ENCODE results near the gene EIF4G1. TPM values are rescaled to one million over a fixed set of nuclear protein-coding genes. Genes with fewer than 3 reads are reported as not detected.
"Not testable (repeated sequence)": the region's sequence is repeated elsewhere in the genome, so short reads cannot be mapped to it uniquely, and the experiment has no call there.

Gene EIF4G1, protein sequence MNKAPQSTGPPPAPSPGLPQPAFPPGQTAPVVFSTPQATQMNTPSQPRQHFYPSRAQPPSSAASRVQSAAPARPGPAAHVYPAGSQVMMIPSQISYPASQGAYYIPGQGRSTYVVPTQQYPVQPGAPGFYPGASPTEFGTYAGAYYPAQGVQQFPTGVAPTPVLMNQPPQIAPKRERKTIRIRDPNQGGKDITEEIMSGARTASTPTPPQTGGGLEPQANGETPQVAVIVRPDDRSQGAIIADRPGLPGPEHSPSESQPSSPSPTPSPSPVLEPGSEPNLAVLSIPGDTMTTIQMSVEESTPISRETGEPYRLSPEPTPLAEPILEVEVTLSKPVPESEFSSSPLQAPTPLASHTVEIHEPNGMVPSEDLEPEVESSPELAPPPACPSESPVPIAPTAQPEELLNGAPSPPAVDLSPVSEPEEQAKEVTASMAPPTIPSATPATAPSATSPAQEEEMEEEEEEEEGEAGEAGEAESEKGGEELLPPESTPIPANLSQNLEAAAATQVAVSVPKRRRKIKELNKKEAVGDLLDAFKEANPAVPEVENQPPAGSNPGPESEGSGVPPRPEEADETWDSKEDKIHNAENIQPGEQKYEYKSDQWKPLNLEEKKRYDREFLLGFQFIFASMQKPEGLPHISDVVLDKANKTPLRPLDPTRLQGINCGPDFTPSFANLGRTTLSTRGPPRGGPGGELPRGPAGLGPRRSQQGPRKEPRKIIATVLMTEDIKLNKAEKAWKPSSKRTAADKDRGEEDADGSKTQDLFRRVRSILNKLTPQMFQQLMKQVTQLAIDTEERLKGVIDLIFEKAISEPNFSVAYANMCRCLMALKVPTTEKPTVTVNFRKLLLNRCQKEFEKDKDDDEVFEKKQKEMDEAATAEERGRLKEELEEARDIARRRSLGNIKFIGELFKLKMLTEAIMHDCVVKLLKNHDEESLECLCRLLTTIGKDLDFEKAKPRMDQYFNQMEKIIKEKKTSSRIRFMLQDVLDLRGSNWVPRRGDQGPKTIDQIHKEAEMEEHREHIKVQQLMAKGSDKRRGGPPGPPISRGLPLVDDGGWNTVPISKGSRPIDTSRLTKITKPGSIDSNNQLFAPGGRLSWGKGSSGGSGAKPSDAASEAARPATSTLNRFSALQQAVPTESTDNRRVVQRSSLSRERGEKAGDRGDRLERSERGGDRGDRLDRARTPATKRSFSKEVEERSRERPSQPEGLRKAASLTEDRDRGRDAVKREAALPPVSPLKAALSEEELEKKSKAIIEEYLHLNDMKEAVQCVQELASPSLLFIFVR (N-terminal part only)
- total RNA-seq (2014; rRNA removed), result 302 and 321 TPM in 2 replicates
- 221 TPM for polyA plus RNA-seq (2012)

DNA sequence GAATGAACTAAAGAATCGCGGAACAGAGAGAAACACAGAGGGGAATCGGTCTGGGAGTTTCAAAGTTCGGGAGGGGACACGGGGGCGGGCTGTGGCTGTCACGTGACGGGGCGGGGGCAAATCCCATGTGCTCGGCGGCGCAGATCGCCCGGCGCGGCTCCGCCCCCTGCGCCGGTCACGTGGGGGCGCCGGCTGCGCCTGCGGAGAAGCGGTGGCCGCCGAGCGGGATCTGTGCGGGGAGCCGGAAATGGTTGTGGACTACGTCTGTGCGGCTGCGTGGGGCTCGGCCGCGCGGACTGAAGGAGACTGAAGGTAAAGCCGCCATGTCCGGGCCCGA lies at the start of gene EIF4G1:
TSS of gene EIF4G1 (plus strand) at position 244 of the 337 bp plus-strand sequence. CDS start 1,191 bp downstream, outside the sequence.
- DNase-seq (ENCODE audit: low read depth), result peak; percentile 90

DNA sequence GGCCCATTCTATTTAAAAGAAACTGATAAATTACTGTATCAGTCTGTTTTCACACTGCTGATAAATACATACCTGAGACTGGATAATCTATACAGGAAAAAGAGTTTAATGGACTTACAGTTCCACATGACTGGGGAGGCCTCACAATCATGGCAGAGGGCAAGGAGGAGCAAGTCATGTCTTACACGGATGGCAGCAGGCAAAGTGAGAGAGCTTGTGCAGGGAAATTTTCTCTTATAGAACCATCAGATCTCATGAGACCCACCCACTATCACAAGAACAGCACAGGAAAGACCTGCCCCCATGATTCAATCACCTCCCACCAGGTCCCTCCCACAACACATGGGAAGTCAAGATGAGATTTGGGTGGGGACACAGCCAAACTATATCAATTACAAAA lies 47.2 kb upstream of the EIF4G1 start:
- not testable (repeated sequence) for DNase-seq (ENCODE audit: low read depth)

DNA sequence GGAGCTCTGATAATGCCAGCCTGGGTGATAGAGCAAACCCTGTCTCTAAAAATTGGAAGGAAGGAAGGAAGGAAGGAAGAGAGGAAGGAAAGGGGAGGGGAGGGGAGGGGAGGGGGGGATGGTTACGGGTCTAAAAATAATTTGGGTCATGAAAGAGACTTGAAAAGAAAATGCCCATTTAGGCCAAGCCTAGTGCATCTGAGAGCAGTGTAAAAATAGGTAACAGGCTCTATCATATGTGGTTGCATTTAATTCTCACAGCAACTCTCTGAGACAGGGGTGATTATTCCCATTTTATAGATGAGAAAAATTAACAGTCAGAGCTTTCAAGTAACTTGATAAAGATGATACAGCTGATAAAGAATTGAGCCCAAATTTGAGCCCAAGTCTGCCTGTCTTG lies 42.1 kb upstream of the EIF4G1 start:
- DNase-seq (ENCODE audit: low read depth), result no peak

DNA sequence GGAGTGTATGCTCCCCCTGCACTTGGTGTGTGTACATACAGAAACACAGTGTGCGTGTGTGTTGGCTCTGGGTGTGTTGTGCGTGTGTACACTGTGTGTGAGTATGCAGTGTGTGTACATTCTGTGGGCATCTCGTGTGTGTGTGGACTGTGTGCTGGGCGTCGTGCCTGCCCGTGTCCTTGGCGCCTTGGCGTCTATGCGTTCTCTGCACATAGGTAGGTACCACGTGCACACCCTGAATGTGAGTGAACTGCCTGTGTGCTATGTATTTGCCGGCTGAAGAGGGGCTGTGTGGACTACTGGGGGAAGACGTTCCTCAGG lies 39.1 kb upstream of the EIF4G1 start:
- no peak for DNase-seq (ENCODE audit: low read depth)

DNA sequence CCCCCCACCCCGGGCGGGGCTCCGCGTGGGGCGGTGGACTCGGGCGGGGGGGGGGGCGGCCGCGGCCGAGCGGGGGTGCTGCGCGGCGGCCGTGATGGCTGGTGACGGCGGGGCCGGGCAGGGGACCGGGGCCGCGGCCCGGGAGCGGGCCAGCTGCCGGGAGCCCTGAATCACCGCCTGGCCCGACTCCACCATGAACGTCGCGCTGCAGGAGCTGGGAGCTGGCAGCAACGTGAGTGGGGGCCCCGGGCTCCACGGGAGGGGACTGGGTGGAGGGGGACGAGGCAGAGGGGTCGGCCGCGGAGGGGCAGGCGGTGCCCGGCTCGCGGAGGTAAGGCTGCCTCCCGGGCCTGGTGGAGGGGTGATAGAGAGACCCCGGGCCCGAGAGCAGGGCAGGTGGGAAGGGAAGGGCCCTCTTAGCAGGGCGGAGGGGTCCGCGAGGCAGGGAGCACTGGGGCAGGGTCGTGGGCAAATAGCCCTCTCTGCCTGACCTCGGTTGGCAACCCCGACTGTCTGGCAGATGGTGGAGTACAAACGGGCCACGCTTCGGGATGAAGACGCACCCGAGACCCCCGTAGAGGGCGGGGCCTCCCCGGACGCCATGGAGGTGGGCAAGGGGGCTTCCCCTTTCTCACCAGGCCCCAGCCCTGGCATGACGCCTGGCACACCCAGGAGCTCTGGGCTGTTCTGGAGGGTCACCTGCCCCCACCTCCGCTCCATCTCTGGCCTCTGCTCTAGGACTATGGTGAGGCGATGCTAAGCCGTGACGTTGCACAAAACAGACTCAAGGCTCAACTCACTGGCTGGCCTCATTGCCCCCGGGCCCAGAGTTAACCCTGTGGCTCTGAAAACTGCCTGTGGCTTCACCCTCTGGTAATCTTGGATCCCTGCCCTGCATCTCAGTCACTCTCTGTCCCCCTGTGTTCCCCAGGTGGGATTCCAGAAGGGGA lies 38.2 kb upstream of the EIF4G1 start, which contains the start of gene ECE2:
TSS of gene ECE2 (plus strand) at position 62 of the 950 bp plus-strand sequence. CDS start at position 194, 132 bp downstream.
- no peak for DNase-seq (ENCODE audit: low read depth)

DNA sequence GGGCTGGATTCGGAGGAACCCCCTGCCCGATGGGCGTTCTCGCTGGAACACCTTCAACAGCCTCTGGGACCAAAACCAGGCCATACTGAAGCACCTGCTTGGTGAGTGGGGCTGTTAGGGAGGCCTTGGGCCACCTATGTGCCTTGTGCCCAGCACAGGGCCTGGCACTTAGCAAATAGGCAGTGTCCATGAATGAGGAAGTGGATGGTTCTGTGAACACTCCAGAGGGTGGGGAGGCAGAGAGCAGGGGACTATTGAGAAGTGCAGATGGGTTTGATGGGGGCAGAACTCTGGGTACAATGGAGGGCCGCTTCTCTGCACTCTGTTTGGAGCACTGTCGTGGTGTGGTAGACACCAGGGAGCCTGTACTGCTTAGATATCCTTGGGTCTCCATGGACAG lies 37.0 kb upstream of the EIF4G1 start:
- no peak for DNase-seq (ENCODE audit: low read depth)

DNA sequence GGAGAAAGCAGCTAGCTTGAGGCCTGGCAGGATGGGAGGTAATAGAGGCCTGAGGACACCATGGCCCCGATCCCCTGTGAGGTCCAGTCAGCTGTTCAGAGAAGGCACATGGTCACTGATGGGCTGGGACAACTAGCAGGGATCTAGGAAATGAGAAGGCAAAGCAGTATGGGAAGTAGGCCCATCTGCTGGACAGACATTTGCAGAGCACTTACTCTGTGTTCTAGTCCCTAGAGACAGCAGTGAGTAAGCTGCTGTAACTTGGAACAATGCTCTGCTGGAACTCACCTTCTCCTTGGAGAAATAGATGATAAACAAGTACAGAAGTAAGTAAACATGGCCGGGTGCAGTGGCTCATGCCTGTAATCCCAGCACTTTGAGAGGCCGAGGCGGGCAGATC lies 31.5 kb upstream of the EIF4G1 start:
- peak; percentile 30 for DNase-seq (ENCODE audit: low read depth)

DNA sequence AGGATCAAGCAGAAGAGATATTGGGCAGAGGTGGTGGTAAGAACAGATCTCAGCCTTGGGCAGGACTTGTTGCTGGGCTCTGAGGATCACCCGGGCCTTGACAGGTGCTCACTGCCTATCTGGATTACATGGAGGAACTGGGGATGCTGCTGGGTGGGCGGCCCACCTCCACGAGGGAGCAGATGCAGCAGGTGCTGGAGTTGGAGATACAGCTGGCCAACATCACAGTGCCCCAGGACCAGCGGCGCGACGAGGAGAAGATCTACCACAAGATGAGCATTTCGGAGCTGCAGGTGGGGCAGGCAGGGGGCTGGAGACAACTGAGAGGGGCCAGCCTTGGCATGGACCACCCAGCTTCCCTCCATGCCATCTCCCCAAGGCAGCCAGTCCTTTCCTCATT lies 30.7 kb upstream of the EIF4G1 start:
- DNase-seq (ENCODE audit: low read depth), result no peak

DNA sequence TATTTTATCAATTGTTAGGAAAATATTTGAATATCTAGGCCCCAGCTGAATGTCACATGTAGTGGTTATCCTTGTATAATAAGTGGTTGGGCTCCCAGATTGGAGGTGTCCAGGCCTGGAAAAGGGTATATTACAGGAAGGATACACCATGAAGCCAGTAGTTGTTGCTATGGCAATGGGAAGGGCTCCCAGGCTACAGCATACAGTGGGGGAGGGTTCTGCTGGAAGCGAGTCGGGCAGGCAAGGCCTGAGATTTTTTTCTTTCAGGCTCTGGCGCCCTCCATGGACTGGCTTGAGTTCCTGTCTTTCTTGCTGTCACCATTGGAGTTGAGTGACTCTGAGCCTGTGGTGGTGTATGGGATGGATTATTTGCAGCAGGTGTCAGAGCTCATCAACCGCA lies 29.7 kb upstream of the EIF4G1 start:
- peak; percentile 66 for DNase-seq (ENCODE audit: low read depth)

DNA sequence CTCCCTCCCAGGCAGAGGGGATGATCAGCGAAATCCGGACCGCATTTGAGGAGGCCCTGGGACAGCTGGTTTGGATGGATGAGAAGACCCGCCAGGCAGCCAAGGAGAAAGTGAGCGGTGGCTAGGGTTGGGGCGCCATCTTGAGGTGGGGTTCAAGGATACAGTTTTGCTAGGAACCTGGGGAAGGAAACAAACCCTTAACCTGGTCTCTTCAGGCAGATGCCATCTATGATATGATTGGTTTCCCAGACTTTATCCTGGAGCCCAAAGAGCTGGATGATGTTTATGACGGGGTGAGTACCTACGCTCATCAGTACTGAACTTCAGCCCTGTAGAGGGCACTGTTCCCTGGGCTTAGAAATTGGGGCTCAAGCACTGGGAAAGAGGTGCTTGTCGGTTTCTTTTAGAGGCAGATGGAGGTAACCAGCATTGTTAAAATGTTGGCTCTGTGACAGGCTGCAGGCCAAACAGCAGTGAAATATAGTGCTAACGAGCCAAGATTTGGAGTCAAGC lies 24.9 kb upstream of the EIF4G1 start:
- peak; percentile 54 for DNase-seq (ENCODE audit: low read depth)

DNA sequence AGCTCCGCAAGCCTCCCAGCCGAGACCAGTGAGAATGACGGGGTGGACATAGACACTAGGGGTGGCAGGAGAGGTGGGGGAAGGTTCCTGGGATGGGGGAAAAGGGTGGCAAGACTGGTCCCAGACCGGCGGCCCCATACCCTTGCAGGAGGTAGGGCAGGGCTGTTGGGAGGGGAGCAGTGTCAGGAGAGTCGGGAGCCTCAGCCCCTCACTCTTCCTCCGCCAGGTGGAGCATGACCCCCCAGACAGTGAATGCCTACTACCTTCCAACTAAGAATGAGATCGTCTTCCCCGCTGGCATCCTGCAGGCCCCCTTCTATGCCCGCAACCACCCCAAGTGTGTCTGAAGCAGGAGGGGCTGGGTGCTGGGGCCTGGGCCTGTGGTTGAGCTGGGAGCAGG lies 24.1 kb upstream of the EIF4G1 start:
- DNase-seq (ENCODE audit: low read depth), result no peak

DNA sequence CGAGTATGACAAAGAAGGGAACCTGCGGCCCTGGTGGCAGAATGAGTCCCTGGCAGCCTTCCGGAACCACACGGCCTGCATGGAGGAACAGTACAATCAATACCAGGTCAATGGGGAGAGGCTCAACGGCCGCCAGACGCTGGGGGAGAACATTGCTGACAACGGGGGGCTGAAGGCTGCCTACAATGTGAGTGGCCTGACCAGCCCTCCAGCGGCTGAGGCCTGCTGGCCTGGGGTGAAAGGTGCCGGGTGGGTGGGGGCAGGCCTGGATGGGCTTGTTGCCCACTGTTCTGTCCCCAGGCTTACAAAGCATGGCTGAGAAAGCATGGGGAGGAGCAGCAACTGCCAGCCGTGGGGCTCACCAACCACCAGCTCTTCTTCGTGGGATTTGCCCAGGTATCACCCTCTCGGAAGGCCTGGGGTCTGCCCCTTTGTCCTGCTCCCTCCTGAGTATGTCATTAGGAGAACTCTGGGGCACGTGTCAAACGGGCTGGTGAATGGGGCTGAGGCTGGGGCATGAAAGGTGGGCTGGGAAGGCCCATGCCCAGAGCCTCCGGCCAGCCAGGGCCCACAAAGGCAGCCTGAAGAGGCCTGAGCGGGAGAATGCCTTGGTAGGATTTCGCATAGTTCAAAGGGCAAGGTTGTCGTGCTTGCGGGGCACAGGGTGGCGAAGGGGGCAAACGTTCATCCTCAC lies 23.2 kb upstream of the EIF4G1 start:
- no peak for DNase-seq (ENCODE audit: low read depth)

DNA sequence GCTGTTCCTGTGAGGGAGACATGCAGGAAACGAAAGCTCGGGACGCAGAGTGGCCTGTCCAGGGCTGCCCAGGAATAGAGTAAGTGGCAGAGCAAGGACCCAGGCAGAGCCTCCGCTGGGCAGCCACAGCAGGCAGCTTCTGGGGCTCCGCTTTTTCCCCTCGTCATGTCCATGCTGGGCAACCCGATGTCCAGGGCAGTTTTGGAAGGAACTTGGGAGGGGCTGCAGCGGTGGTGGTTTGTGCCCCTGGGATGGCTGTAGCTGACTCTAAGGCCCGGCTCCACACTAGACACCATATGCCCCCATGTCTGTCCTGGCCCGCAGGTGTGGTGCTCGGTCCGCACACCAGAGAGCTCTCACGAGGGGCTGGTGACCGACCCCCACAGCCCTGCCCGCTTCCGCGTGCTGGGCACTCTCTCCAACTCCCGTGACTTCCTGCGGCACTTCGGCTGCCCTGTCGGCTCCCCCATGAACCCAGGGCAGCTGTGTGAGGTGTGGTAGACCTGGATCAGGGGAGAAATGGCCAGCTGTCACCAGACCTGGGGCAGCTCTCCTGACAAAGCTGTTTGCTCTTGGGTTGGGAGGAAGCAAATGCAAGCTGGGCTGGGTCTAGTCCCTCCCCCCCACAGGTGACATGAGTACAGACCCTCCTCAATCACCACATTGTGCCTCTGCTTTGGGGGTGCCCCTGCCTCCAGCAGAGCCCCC lies 22.5 kb upstream of the EIF4G1 start:
- no peak for DNase-seq (ENCODE audit: low read depth)

DNA sequence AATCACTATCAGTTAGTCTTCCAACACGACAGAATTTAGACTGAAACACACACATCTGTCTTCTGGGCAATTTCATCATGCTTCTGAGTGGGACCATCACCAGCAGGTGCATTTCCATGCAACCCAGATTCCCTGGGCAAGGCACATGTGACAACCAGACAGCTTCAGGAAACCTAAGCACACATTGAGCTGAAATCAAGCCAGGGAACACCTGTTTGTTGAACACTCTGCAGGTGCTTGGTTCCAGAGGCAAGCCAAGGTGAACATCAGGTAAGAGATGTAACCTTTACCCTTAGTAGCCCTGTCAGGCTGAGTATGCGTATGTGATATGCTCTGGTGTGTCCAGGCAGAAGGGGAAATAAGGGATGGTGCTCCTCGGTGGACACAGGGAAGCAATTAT lies 18.6 kb upstream of the EIF4G1 start:
- no peak for DNase-seq (ENCODE audit: low read depth)

DNA sequence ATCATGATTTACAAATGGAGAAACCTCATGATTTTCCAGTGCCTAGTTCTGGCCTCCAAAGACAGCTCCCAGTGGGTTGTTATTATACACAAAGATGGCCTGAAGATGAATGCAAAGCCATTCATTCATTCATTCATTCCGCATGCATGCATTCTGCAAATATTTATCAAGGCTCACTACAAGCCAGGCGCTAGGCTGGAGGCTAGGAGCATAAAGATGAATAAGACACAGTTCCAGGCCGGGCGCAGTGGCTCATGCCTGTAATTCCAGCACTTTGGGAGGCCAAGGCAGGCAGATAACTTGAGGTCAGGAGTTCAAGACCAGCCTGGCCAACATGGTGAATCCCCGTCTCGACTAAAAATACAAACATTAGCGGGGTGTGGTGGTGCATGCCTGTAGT lies 17.8 kb upstream of the EIF4G1 start:
- no peak for DNase-seq (ENCODE audit: low read depth)

DNA sequence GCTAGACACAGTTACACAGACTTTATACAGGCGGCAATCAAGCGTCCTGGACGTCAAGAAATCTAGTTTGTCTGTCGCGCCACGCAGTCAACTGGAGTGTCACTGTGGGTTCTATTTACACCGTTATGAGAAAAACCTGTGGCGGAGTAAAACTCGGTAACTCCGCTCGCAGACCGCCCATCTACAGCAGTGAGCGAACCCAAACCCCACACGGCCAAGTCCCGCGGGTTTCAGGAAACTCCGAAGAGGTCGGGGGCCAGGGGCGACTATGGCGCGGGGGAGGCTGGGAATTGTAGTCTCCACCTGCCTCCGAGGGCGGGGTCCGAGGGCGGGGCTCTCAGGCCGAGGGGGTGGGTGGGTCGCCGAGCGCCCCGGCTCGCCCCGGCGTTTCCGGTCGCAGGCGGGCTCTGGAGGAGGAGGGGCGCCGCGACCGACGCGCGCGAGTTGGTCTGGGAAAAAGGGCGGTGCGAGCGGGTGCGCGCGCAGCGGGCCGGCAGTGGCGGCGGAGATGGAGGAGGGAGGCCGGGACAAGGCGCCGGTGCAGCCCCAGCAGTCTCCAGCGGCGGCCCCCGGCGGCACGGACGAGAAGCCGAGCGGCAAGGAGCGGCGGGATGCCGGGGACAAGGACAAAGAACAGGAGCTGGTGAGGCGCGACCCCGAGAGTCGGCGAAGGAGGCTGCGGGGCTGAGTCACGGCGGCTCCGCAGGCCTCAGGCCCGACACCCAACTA lies 15.5 kb upstream of the EIF4G1 start, which contains the start of gene PSMD2:
TSS of gene PSMD2 (plus strand) at position 483 of the 729 bp plus-strand sequence. CDS start at position 509, 26 bp downstream.
- peak; percentile 95 for DNase-seq (ENCODE audit: low read depth)

DNA sequence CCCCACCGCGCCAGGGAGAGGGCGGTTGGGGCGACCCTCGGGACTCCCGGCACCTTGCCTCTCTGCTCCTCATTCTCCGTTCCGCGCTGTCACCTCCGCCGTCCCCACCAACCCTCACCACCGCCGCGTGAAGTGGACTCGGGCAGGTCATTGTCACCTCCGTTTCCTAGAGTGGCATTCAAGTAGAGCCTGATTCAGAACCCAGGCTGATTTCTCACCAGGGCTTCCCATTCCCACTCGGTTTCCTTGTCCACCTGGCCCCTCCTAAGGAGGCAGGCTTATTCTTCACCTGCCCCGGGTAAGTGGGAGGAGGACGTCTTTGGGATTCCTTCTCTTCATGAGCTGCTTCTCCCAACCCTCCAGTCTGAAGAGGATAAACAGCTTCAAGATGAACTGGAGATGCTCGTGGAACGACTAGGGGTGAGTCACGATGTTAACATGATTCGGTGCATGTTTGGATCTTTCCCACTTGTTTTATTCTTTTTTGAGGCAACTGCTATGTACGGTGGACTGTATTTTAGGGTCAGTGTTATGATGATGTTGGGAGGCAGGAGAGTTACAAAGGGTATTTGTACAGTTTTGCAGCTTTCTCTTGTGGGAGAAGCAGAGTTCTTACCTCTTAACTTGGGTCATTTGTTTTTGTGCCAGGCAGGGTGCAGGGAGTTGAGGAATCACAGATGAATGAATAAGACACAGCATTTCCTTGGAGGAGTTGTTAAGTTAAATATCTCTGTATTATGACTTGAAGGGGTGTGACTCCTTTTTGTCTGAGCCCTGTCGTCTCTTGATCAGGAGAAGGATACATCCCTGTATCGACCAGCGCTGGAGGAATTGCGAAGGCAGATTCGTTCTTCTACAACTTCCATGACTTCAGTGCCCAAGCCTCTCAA lies 14.7 kb upstream of the EIF4G1 start:
- DNase-seq (ENCODE audit: low read depth), result peak; percentile 33

Data from LHCN-M2 (cell line).